Smooth muscle cell (in vitro differentiated cells): ENCODE results near the gene ABHD2. TPM values are rescaled to one million over a fixed set of nuclear protein-coding genes. Genes with fewer than 3 reads are reported as not detected.

Experiments used
- DNase-seq: peaks from one replicate; lab custom pipeline; 2025; ENCODE audit not compliant: unreplicated experiment; lab: John Stamatoyannopoulos, UW
- H2AFZ ChIP-seq: fragments of 200-600 bp; sonication (generic); 2 replicates; pipeline ENCODE4 v1.6.0; 2016; ENCODE audit warnings: antibody characterized with exemption, low read depth, mild to moderate bottlenecking
- H3F3A ChIP-seq: fragments of 200-600 bp; sonication (generic); 2 replicates; pipeline ENCODE4 v1.6.0; 2017; ENCODE audit warnings: antibody characterized with exemption, low read depth
- H3K27ac ChIP-seq: fragments of 200-600 bp; sonication (generic); 2 replicates; pipeline ENCODE4 v1.5.1; 2016; ENCODE audit warnings: low read depth, mild to moderate bottlenecking
- H3K27me3 ChIP-seq: fragments of 200-600 bp; sonication (generic); 2 replicates; pipeline ENCODE4 v1.6.1; 2016; ENCODE audit warnings: low read depth, mild to moderate bottlenecking
- H3K36me3 ChIP-seq: fragments of 200-600 bp; sonication (generic); 2 replicates; pipeline ENCODE4 v1.5.1; 2016; ENCODE audit warnings: low read depth
- H3K4me1 ChIP-seq: fragments of 200-600 bp; sonication (generic); 2 replicates; pipeline ENCODE4 v1.5.1; 2016; ENCODE audit warnings: low read depth
- H3K4me2 ChIP-seq: fragments of 200-600 bp; sonication (generic); 2 replicates; pipeline ENCODE4 v1.6.0; 2016; ENCODE audit warnings: mild to moderate bottlenecking
- H3K4me3 ChIP-seq: fragments of 200-600 bp; sonication (generic); 2 replicates; pipeline ENCODE4 v1.5.1; 2016; ENCODE audit warnings: mild to moderate bottlenecking
- H3K79me2 ChIP-seq: fragments of 200-600 bp; sonication (generic); 2 replicates; pipeline ENCODE4 v1.6.0; 2016; ENCODE audit warnings: low read depth, mild to moderate bottlenecking
- H3K9ac ChIP-seq: fragments of 200-600 bp; sonication (generic); 2 replicates; pipeline ENCODE4 v1.6.0; 2016; ENCODE audit warnings: low read depth
- H3K9me3 ChIP-seq: fragments of 200-600 bp; sonication (generic); replicated peaks from 2 replicates; pipeline ENCODE4 v1.5.1; 2016; ENCODE audit warnings: low read depth
- H4K20me1 ChIP-seq: fragments of 200-600 bp; sonication (generic); 2 replicates; pipeline ENCODE4 v1.6.0; 2016; ENCODE audit warnings: low read depth
- WGBS: methylation state at CpG from one replicate; pipeline ENCODE4 v1.1.7; 2016; ENCODE audit warnings: low lambda C conversion rate; 5-methylcytosine and 5-hydroxymethylcytosine counted together
- polyA plus RNA-seq: library from polyadenylated mRNA; unstranded; fragments of >200 nt; fragmentation: Nextera tagmentation; extraction: Ambion mirVana; gene quantifications from 2 replicates; pipeline ENCODE4 v1.2.1, GENCODE V29; 2016
- total RNA-seq: library from RNA; depleted of rRNA; stranded (reverse); fragments of >200 nt; gene quantifications from 2 replicates; pipeline ENCODE4 v1.2.3, GENCODE V29; 2014
- TF ChIP-seq, protein P1 (sequence below): fragments of 200-600 bp; sonication (generic); IDR thresholded peaks from 2 replicates; pipeline ENCODE4 v1.5.1; 2017; ENCODE audit warnings: borderline replicate concordance, mild to moderate bottlenecking, antibody characterized with exemption; ENCODE audit not compliant: insufficient read depth, poor library complexity, severe bottlenecking

Gene ABHD2
- total and polyA plus RNA-seq, 2 experiments from 2014 or later = 9.4 to 23.9 TPM

DNA sequence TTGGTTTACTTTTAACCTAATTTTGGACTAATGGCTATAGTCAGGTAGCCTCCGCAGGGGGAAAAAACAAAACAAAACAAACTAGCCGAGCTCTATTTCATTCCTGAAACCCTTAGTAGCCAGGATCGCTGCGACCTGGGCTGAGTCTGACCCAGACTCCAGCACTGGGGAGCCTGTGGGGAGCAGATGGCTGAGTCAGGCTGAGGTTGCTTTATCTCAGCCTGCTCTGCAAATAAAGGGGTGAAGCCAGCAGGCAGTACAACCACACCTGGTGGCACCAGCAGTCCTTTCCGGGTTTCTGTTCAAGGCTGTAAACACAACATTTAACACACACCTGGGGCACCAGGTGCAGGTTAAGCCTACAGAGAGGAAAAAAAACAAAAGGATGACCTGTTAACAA is 27.3 kb downstream of the ABHD2 start:
- Histone ChIP-seq H3K4me1 (no peaks in the 10 kb centered on the region), H3K9ac (no peak overlapping the region), H3K27ac (no peak overlapping the region), H3K36me3 (no peaks in the 10 kb centered on the region), H2AFZ (no peak overlapping the region), H4K20me1 (no peaks in the 10 kb centered on the region), H3K79me2 (peaks cover 3% of the 10 kb centered on the region), H3K4me2 (no peak overlapping the region), H3K4me3 (no peak overlapping the region), H3K9me3 (no peaks in the 10 kb centered on the region), H3F3A (no peaks in the 10 kb centered on the region), H3K27me3 (no peaks in the 10 kb centered on the region)
- TF ChIP-seq, protein P1, sequence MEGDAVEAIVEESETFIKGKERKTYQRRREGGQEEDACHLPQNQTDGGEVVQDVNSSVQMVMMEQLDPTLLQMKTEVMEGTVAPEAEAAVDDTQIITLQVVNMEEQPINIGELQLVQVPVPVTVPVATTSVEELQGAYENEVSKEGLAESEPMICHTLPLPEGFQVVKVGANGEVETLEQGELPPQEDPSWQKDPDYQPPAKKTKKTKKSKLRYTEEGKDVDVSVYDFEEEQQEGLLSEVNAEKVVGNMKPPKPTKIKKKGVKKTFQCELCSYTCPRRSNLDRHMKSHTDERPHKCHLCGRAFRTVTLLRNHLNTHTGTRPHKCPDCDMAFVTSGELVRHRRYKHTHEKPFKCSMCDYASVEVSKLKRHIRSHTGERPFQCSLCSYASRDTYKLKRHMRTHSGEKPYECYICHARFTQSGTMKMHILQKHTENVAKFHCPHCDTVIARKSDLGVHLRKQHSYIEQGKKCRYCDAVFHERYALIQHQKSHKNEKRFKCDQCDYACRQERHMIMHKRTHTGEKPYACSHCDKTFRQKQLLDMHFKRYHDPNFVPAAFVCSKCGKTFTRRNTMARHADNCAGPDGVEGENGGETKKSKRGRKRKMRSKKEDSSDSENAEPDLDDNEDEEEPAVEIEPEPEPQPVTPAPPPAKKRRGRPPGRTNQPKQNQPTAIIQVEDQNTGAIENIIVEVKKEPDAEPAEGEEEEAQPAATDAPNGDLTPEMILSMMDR = no peak
- 94% methylated on average over 5 of the region's 5 CpGs for WGBS
- no peak for DNase-seq

DNA sequence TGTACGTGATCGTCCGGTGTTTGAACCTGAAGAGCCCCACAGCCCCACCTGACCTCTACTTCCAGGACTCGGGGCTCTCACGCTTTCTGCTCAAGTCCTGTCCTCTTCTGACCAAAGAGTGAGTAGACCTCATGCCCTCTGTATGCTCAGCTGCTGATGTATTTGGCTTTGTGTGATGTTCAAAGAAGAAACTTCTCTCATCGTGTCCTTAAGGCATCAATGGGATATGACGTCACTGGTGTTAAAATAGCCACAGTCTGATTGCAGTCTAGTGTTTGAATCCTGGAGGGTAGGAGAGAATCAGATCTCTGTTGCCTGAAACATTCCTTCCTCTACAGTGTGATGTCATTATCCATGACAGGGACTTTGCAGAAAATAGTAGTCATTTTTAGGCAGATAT is 28.1 kb downstream of the ABHD2 start:
- DNase-seq = no peak
- Histone ChIP-seq H3K4me3 (no peak overlapping the region), H3K27me3 (no peaks in the 10 kb centered on the region), H3K9me3 (no peaks in the 10 kb centered on the region), H4K20me1 (no peaks in the 10 kb centered on the region), H3K36me3 (no peaks in the 10 kb centered on the region), H3K4me2 (no peak overlapping the region), H3K4me1 (no peaks in the 10 kb centered on the region), H3K27ac (no peak overlapping the region), H2AFZ (no peak overlapping the region), H3K9ac (no peak overlapping the region), H3K79me2 (no peaks in the 10 kb centered on the region), H3F3A (no peaks in the 10 kb centered on the region)
- WGBS = 86% methylated on average over 7 of the region's 7 CpGs
- TF ChIP-seq, protein P1 = no peak

DNA sequence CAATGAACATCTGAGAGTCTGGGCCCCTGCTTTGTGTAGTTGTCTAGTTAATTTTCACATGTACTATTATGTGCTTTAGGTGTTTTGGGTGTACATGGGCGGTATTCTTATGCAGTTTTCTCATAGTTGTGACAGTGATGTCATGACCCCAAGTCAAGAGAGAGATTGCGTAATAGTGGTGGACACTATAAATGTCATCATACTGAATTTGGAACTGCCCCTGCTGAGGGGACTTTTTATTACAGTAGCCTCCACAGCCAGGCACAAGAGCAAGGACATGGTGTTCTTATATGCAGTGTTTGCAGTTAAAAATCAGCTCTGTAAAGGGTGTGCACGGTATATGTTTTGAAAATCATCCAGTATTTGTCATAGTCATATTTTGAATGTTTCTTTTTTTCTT is 29.5 kb downstream of the ABHD2 start:
- Histone ChIP-seq H3K9ac (no peak overlapping the region), H3K27ac (no peak overlapping the region), H4K20me1 (no peaks in the 10 kb centered on the region), H3K9me3 (no peaks in the 10 kb centered on the region), H3K36me3 (no peaks in the 10 kb centered on the region), H3K4me3 (no peak overlapping the region), H3K4me1 (no peaks in the 10 kb centered on the region), H3K27me3 (no peaks in the 10 kb centered on the region), H3K4me2 (no peak overlapping the region), H2AFZ (no peak overlapping the region), H3F3A (no peaks in the 10 kb centered on the region), H3K79me2 (no peaks in the 10 kb centered on the region)
- DNase-seq = no peak
- WGBS = 96% methylated on average over 3 of the region's 3 CpGs
- TF ChIP-seq, protein P1 = no peak

DNA sequence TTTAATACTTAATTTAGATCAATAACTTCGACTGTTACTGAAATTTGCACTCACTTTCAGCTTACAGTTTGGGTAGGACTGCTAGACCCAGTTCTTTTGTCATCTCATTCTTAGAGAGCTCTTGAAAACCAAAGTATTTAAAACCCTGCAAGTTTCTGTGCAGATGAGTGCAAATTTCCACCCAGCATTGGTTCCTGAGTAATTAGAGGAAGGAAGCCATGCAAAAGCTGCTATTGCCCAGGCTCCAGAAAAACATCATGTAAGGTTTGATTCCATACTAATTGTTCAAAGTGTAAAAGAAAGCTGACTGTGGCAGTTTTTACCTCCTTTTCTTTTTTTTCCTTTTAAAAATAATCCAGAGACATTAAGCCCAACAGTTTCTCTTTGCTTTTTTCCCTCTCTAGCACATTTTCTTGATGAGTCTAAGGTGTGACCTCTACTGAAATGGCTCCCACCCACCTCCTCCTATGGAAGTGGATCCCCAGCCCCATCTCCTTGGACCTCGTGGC is 30.3 kb downstream of the ABHD2 start:
- Histone ChIP-seq H3K4me2 (no peak overlapping the region), H3F3A (no peaks in the 10 kb centered on the region), H3K9ac (no peak overlapping the region), H3K9me3 (no peaks in the 10 kb centered on the region), H3K79me2 (no peaks in the 10 kb centered on the region), H3K27ac (no peak overlapping the region), H2AFZ (no peak overlapping the region), H4K20me1 (no peaks in the 10 kb centered on the region), H3K27me3 (no peaks in the 10 kb centered on the region), H3K4me1 (no peaks in the 10 kb centered on the region), H3K36me3 (no peaks in the 10 kb centered on the region), H3K4me3 (no peak overlapping the region)
- WGBS = 91% methylated on average over 2 of the region's 2 CpGs
- TF ChIP-seq, protein P1 = no peak
- DNase-seq = no peak
